Activated CD4-positive, CD25-positive, alpha-beta regulatory T cell treated with anti-CD3 and anti-CD28 coated beads, Interleukin-2, amount 50 U/mL, for 24 hours (primary cell): ENCODE results near the gene IRGC.
"Not testable (repeated sequence)": the region's sequence is repeated elsewhere in the genome, so short reads cannot be mapped to it uniquely, and the experiment has no call there.

Source experiments
- ATAC-seq, 2 donors: fragments of 150-1000 bp; cut with Tn5 transposase; one replicate each; pipeline ENCODE4 v1.10.0; 2021; ENCODE audit warnings: mild to moderate bottlenecking in 1 of 2, moderate library complexity in 1 of 2

The IRGC gene

GRCh38 chr19:43759515-43759914, 43.6 kb downstream of the IRGC start:
- ATAC-seq: no peak

- no peak for ATAC-seq
Observed at GRCh38 chr19:43760941-43761340, 45.1 kb downstream of the IRGC start.

GRCh38 chr19:43762814-43763213, 46.9 kb downstream of the IRGC start:
- no peak for ATAC-seq

GRCh38 chr19:43763473-43763939, 47.6 kb downstream of the IRGC start:
- ATAC-seq: no peak

DNA sequence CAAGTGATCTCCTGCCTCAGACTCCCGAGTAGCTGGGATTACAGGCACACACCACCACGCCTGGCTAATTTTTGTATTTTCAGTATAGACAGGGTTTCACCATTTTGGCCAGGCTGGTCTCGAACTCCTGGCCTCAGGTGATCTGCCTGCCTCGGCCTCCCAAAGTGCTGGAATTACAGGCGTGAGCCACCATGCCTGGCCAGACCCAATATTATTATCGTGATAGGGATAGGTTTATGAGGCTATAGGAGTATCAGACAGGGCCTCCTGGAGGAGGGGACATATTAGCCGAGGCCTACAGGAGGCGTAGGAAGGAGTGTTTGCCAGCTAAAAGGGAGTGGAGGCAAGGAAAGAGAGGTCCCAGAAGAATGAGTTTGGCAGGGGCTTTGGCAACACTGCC, 48.8 kb downstream of the IRGC start:
- not testable (repeated sequence) for ATAC-seq

- peak; percentile 85 to 88 for ATAC-seq
Observed at GRCh38 chr19:43765109-43765876, 49.4 kb downstream of the IRGC start.

GRCh38 chr19:43766755-43767043, 50.8 kb downstream of the IRGC start:
- no peak for ATAC-seq

- no peak for ATAC-seq
Observed at GRCh38 chr19:43767316-43767715, 51.4 kb downstream of the IRGC start.

DNA sequence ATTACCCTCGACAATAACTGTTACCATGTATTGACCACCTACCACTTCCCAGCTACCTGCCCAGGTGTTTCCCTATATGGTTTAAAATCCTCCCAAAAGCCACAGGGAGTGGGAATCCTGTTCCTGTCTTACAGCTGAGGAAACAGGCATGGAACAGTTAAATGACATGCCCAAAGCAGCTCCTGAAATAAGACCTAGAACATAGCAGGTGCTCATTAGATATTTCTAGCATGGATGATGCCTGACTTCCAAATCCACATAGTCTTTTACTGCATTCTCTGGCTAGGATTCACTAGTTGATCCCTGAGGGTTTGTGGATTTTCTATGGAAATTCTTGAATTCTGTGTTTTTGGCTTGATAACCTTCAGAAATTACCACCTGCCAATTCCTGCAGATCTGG, 51.9 kb downstream of the IRGC start:
- no peak for ATAC-seq

GRCh38 chr19:43768273-43769050, 52.6 kb downstream of the IRGC start:
- no peak for ATAC-seq

DNA sequence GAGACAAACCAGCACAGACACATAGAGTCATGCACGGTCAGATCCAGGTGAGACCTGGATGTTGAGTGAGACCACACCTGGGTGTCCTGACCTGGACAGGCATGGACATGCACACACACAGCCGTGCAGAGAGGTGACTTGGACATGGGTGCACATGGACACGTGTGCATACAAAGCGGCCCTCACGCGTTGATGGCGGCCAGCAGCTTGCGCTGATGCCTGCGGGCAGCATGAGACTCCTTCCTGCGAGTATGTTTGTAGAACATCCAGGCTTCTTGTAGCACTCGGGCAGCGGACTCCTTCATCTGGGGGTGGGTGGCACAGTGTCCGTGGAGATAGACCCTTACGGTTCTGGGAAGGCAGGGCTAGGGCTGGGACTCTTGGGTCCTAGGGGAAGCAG, 53.4 kb downstream of the IRGC start:
- no peak for ATAC-seq
